Endothelial cell of umbilical vein (primary cell): ENCODE results near the gene POU2AF1. TPM values are rescaled to one million over a fixed set of nuclear protein-coding genes. Genes with fewer than 3 reads are reported as not detected.

Source experiments
- BruUV-seq: library from RNA; stranded (reverse); fragments of 400-500 nt; replicated peaks from 2 replicates; lab custom pipeline; 2021; lab: Mats Ljungman, UMichigan
- CTCF ChIA-PET: fragments of 300-600, 350-600 bp; sonication (Branson Sonifier 250); formaldehyde crosslinking; loops from one replicate; lab custom pipeline; 2021; ENCODE audit warnings: antibody characterized with exemption, inconsistent platforms; lab: Charles Lee
- POLR2A ChIA-PET: fragments of 300-600, 350-600 bp; sonication (Branson Sonifier 250); formaldehyde crosslinking; loops from one replicate; lab custom pipeline; 2021; ENCODE audit warnings: antibody characterized with exemption, inconsistent platforms; lab: Charles Lee
- DNase-seq: peaks from one replicate; pipeline ENCODE4 v3.0.0-alpha.2; 2011; ENCODE audit warnings: low read depth, low spot score
- FAIRE-seq: peaks from 2 replicates; lab custom pipeline; 2011; peaks lifted over from hg19 to GRCh38; lab: Jason Lieb, UNC
- H2AFZ ChIP-seq: 2 replicates; pipeline ENCODE4 v1.6.0; 2012; ENCODE audit warnings: low read depth, low read length, control low read depth, inconsistent platforms
- H3K27ac ChIP-seq: 2 replicates; pipeline ENCODE4 v1.5.1; 2011; ENCODE audit warnings: low read depth, mild to moderate bottlenecking, control low read depth, low read length, moderate library complexity; ENCODE audit not compliant: insufficient read depth
- H3K27me3 ChIP-seq, 2 experiments: 2 replicates each; pipeline versions ENCODE4 v1.6.0 to v1.6.1; 2011; ENCODE audit warnings: low read length in 2 of 2, mixed read lengths in 1 of 2; ENCODE audit not compliant: control insufficient read depth in 2 of 2, insufficient read depth in 2 of 2
- H3K36me3 ChIP-seq, 2 experiments: 2 replicates in 1 of 2; 3 replicates in 1 of 2; pipeline ENCODE4 v1.5.1; 2011; ENCODE audit warnings: low read length in 2 of 2, mild to moderate bottlenecking in 1 of 2, moderate library complexity in 1 of 2; ENCODE audit not compliant: control insufficient read depth in 2 of 2, insufficient read depth in 2 of 2; ENCODE audit errors: extremely low read depth in 1 of 2
- H3K4me1 ChIP-seq: 3 replicates; pipeline ENCODE4 v1.5.1; 2011; ENCODE audit warnings: mild to moderate bottlenecking, low read length; ENCODE audit not compliant: control insufficient read depth, insufficient read depth; ENCODE audit errors: extremely low read depth
- H3K4me2 ChIP-seq: 2 replicates; pipeline ENCODE4 v1.6.1; 2011; ENCODE audit warnings: low read length, control low read depth, mixed read lengths; ENCODE audit not compliant: insufficient read depth
- H3K4me3 ChIP-seq, 3 experiments: fragments of 200-600 bp in 1 of 3; sonication (generic), shearing (Covaris generic) in 1 of 3; replicated peaks in 1 of 3; 2 replicates each; pipeline ENCODE4 v1.5.1; 2011 to 2016; ENCODE audit warnings: control low read depth in 3 of 3, low read length in 3 of 3, mild to moderate bottlenecking in 2 of 3, inconsistent platforms in 1 of 3, low read depth in 1 of 3, moderate library complexity in 1 of 3; ENCODE audit not compliant: insufficient read depth in 1 of 3
- H3K79me2 ChIP-seq: 2 replicates; pipeline ENCODE4 v1.6.0; 2012; ENCODE audit warnings: low read length, inconsistent platforms; ENCODE audit not compliant: control insufficient read depth, insufficient read depth
- H3K9ac ChIP-seq: replicated peaks from 2 replicates; pipeline ENCODE3; 2011; ENCODE audit warnings: low read length, control low read depth; ENCODE audit not compliant: insufficient read depth; ENCODE audit errors: extremely low read depth
- H3K9me1 ChIP-seq: replicated peaks from 3 replicates; pipeline ENCODE4 v1.6.0; 2011; ENCODE audit warnings: mild to moderate bottlenecking, low read length; ENCODE audit not compliant: control insufficient read depth, insufficient read depth; ENCODE audit errors: extremely low read depth
- H3K9me3 ChIP-seq: replicated peaks from 2 replicates; pipeline ENCODE4 v1.5.1; 2012; ENCODE audit warnings: low read length, inconsistent platforms; ENCODE audit not compliant: control insufficient read depth, insufficient read depth
- H4K20me1 ChIP-seq: replicated peaks from 2 replicates; pipeline ENCODE3; 2011; ENCODE audit warnings: mild to moderate bottlenecking, low read length; ENCODE audit not compliant: control insufficient read depth, insufficient read depth; ENCODE audit errors: extremely low read depth
- CTCF ChIP-seq, 2 donors: IDR thresholded peaks; 1 replicate in 1 of 2; 2 replicates in 1 of 2; pipeline ENCODE4 v1.5.1; 2011; ENCODE audit warnings: low read length in 2 of 2, mild to moderate bottlenecking in 2 of 2, moderate library complexity in 2 of 2, control low read depth in 1 of 2, inconsistent platforms in 1 of 2, low read depth in 1 of 2; ENCODE audit not compliant: insufficient read depth in 1 of 2; ENCODE audit errors: extremely low read depth in 1 of 2
- EZH2 ChIP-seq: IDR thresholded peaks from 2 replicates; pipeline ENCODE4 v1.6.1; 2012; ENCODE audit warnings: borderline replicate concordance, low read depth, mild to moderate bottlenecking, moderate library complexity, low read length, inconsistent platforms; ENCODE audit not compliant: severe bottlenecking
- FOS ChIP-seq: IDR thresholded peaks from 2 replicates; pipeline ENCODE4 v1.6.1; 2011; ENCODE audit warnings: mild to moderate bottlenecking, low read length, moderate library complexity, borderline replicate concordance; ENCODE audit not compliant: insufficient read depth
- GATA2 ChIP-seq: IDR thresholded peaks from 2 replicates; pipeline ENCODE4 v1.7.0; 2011; ENCODE audit warnings: low read depth, mild to moderate bottlenecking, moderate library complexity, mixed read lengths, low read length; ENCODE audit not compliant: insufficient read length, insufficient read depth
- JUN ChIP-seq: IDR thresholded peaks from 2 replicates; pipeline ENCODE4 v1.6.1; 2011; ENCODE audit warnings: borderline replicate concordance, low read depth; ENCODE audit not compliant: insufficient read length, insufficient read depth
- MAX ChIP-seq: IDR thresholded peaks from 2 replicates; pipeline ENCODE4 v1.6.1; 2011; ENCODE audit not compliant: insufficient read depth, insufficient read length
- MYC ChIP-seq: IDR thresholded peaks from one replicate; pipeline ENCODE4 v1.6.1; 2011; ENCODE audit warnings: mild to moderate bottlenecking, low read depth, low read length
- POLR2A ChIP-seq: IDR thresholded peaks from 2 replicates; pipeline ENCODE4 v1.6.1; 2012; ENCODE audit warnings: low read depth, mild to moderate bottlenecking, control low read depth, low read length
- POLR2AphosphoS5 ChIP-seq: IDR thresholded peaks from 2 replicates; pipeline ENCODE4 v1.6.1; 2012; ENCODE audit warnings: low read depth, mild to moderate bottlenecking, control low read depth, low read length, moderate library complexity; ENCODE audit not compliant: insufficient read depth
- dilution Hi-C: fragments of 300-500 bp; cut with MboI; formaldehyde crosslinking; loops from one replicate; pipeline ENCODE4 v1.15.0; 2019; ENCODE audit warnings: low sequenced_read_pairs; ENCODE audit not compliant: extremely low pct_ligation_motif_present
- intact Hi-C: fragments of 100-400 bp; cut with micrococcal nuclease; formaldehyde crosslinking; loops from one replicate; pipeline ENCODE4 v1.10.0; 2022
- polyA plus RNA-seq, 4 experiments: library from polyadenylated mRNA; depleted of rRNA in 3 of 4; stranded (reverse) in 3 of 4; unstranded in 1 of 4; fragments of >200 nt; gene quantifications; 2 replicates each; pipeline versions ENCODE4 v1.2.1 to v1.2.3, GENCODE V29; 2011 to 2012; ENCODE audit warnings: missing spikeins in 1 of 4
- total RNA-seq: library from RNA; stranded (reverse); gene quantifications from 2 replicates; pipeline ENCODE4 v1.2.3, GENCODE V29; 2021

The POU2AF1 gene
- total and polyA plus RNA-seq, 2 donors (not counting 3 experiments of a cell fraction or from before 2014, with no cell fraction given): not detected

- Histone ChIP-seq H4K20me1 (no peaks in the 10 kb centered on the region), H3K36me3 (no peaks in the 10 kb centered on the region), H3K9me1 (no peaks in the 10 kb centered on the region), H3K4me2 (no peak overlapping the region), H3K4me3 (no peak overlapping the region), H3K27ac (no peak overlapping the region), H3K79me2 (no peaks in the 10 kb centered on the region), H3K27me3 (no peaks in the 10 kb centered on the region), H2AFZ (no peak overlapping the region), H3K9ac (no peak overlapping the region), H3K4me1 (no peaks in the 10 kb centered on the region), H3K9me3 (no peaks in the 10 kb centered on the region)
- ChIA-PET POLR2A (no interaction called here), CTCF (interaction anchor here (1.4 kb wide), 1 partner anchor 34 kb away, joined by 4 read pairs; no protein-coding TSS in a partner anchor)
- no TSS peak for BruUV-seq
- FAIRE-seq (no peak), DNase-seq (no peak)
- dilution Hi-C loops: no loop called here
- no peak for TF ChIP-seq POLR2AphosphoS5
- TF ChIP-seq MAX: no peak
- TF ChIP-seq POLR2A: no peak
- TF ChIP-seq MYC: no peak
- TF ChIP-seq CTCF (IDR thresholded peaks at IDR 0.05; ENCODE audit: extremely low read depth in 1 of 2, insufficient read depth in 1 of 2, low read depth in 1 of 2, low read length in 2 of 2): no peak
- TF ChIP-seq GATA2: no peak
- no peak for TF ChIP-seq JUN
- TF ChIP-seq EZH2: no peak
- no peak for TF ChIP-seq FOS
- intact Hi-C loops: no loop called here
Observed at GRCh38 chr11:111395749-111396148, 16.7 kb upstream of the POU2AF1 start.
